ENCODE results near the gene ZNRF4. TPM values are rescaled to one million over a fixed set of nuclear protein-coding genes. Genes with fewer than 3 reads are reported as not detected.
A peak's percentile ranks its signal among the peaks of the same experiment; 100 is the strongest.

ZNRF4 gene
- total RNA-seq, 1 donor, result not detected

- H3K4me3 ChIP-seq (ENCODE audit: low read depth, low read length), result no peak overlapping the region
- no peak for DNase-seq (ENCODE audit: low read depth)
Observed at GRCh38 chr19:5423567-5424125, 31.6 kb upstream of the ZNRF4 start.

DNA sequence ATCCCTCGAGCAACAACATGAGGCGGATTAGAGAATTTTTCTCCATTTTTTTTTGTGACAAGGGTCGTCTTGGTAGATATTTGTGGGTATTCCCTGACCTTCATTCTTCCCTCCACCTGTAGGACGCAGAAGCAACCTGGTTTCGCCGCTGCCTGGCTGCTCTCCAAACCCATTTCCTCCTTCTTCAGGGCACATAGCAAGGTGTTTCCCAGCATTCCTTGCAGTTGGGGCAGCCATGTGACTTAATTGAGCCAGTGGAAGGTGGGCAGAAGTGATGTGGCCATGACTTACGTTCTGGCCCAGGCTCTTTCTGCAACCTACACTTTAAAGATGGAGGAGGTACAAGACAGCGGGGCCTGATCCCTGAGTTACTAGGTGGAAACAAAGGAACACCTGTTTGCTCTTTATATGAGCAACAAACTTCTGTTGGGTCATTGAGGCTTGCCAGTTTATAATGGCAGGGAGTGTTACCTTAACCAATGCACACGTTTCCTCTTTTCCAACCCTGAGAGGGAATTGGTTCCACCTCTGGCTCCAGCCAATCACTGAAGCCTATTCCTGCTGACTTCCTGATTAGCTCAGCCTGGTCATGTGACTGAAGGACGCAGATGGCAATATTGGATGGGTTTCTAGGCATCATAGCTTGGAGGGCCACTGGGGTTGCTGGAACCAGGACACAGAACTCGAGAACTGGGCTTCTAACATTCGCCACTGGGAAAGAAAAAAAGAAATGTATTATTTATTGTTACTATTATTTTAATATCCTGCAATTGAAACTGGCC, 30.8 kb upstream of the ZNRF4 start:
- TF ChIP-seq, protein P1, sequence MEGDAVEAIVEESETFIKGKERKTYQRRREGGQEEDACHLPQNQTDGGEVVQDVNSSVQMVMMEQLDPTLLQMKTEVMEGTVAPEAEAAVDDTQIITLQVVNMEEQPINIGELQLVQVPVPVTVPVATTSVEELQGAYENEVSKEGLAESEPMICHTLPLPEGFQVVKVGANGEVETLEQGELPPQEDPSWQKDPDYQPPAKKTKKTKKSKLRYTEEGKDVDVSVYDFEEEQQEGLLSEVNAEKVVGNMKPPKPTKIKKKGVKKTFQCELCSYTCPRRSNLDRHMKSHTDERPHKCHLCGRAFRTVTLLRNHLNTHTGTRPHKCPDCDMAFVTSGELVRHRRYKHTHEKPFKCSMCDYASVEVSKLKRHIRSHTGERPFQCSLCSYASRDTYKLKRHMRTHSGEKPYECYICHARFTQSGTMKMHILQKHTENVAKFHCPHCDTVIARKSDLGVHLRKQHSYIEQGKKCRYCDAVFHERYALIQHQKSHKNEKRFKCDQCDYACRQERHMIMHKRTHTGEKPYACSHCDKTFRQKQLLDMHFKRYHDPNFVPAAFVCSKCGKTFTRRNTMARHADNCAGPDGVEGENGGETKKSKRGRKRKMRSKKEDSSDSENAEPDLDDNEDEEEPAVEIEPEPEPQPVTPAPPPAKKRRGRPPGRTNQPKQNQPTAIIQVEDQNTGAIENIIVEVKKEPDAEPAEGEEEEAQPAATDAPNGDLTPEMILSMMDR (IDR thresholded peaks at IDR 0.05; ENCODE audit: insufficient read depth, low read length), result no peak
- no peak overlapping the region for H3K4me3 ChIP-seq (ENCODE audit: low read depth, low read length)
- DNase-seq (ENCODE audit: low read depth), result no peak

More at GRCh38 chr19:5423567-5424125, 31.6 kb upstream of the ZNRF4 start:
- TF ChIP-seq, protein P1 (IDR thresholded peaks at IDR 0.05; ENCODE audit: insufficient read depth, low read length), result no peak

DNA sequence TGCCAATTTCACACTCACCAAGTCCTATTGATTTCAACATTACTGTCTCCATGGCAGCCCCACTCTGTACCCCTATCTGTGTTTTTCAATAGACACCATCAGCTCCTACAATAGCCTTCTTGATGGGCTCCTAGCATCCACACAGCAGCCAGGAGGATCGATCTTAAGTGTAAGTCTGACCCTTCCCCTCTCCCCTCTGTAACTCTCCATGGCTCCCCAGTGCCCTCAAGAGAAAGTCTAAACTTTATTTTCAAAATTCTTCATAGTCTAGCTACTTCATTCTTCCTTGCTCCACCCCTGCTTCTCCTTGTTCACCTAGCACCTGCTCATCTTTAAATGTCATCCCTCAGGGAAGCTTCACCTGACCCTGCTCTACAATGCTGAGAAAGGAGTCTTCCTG, 30.0 kb upstream of the ZNRF4 start:
- DNase-seq (ENCODE audit: low read depth), result no peak
- H3K4me3 ChIP-seq (ENCODE audit: low read depth, low read length), result no peak overlapping the region
- TF ChIP-seq, protein P1 (IDR thresholded peaks at IDR 0.05; ENCODE audit: insufficient read depth, low read length), result no peak

DNA sequence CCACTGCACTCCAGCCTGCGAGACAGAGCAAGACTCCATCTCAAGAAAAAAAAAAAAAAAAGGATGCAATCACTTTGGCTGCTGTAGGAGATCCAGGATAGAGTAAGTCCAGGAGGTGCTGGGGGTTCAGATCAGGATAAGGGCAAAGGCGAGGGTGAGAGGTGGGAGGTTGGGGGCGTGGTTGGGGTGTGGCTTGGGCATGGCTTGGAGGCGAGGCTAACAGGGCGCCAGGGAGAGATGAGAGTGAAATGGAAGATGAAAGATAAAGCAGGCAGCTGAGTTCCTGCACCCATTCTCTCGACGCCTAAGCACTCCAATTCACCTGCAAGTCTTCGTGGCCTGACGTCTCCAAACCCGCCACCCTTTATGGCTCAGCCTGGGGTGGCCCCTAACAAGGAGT, 25.0 kb upstream of the ZNRF4 start:
- TF ChIP-seq, protein P1 (IDR thresholded peaks at IDR 0.05; ENCODE audit: insufficient read depth, low read length), result no peak
- DNase-seq (ENCODE audit: low read depth), result no peak
- H3K4me3 ChIP-seq (ENCODE audit: low read depth, low read length), result no peak overlapping the region

DNA sequence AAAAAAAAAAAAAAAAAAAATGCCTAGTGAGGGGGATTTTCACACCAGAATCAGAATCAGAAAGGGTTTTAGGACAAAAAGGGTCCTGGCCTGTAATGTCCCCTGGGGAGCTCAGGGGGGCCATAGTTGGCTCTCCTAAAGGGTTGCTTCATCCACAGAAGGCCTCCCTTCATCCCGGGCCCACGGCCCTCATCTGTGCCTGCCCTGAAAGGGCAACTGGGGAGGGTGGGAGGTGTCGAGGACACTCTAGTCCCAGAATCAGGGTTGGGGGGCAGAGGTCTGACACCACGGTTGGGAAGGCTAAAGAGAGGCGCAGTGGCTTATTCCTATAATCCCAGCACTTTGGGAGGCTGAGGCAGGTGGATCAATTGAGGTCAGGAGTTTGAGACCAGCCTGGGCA, 22.5 kb upstream of the ZNRF4 start:
- no peak overlapping the region for H3K4me3 ChIP-seq (ENCODE audit: low read depth, low read length)
- TF ChIP-seq, protein P1 (IDR thresholded peaks at IDR 0.05; ENCODE audit: insufficient read depth, low read length), result no peak
- no peak for DNase-seq (ENCODE audit: low read depth)

DNA sequence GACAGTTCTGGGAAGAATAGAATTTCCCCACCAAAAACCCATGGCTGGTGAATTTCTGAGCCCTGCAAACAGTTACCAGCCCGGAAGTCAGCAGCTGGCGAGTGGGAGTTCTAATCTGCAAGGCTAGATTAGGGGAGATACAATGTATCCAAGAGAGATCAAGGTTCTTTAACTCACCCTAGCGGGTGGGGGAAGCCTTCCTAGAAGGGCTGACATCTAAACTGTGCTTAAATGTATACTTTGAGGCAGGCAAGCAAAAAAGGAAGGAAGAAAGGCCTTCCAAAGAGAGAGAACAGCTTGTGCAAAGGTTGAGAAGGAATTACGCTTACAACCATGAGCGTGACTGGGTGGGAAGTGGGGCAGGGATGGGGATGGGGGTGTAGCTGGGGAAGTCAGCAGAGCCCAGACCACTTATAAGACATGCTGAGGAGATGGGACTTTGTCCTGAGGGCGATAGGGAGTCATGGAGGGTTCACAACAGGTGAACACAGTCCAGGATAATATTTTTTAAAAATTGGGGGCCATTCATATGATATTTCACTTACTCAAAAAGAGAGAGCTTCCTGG, 20.8 kb upstream of the ZNRF4 start:
- H3K4me3 ChIP-seq (ENCODE audit: low read depth, low read length), result no peak overlapping the region
- TF ChIP-seq, protein P1 (IDR thresholded peaks at IDR 0.05; ENCODE audit: insufficient read depth, low read length), result no peak
- peak; percentile 16 for DNase-seq (ENCODE audit: low read depth)
